Measurements from ENCODE around the gene MYH11. TPM values are rescaled to one million over a fixed set of nuclear protein-coding genes. Genes with fewer than 3 reads are reported as not detected.

Gene MYH11
- total and polyA plus RNA-seq, 2 of the 13 experiments (the other 11 are each of a cell fraction or from before 2014, with no cell fraction given), result not detected

GRCh38 chr16:15732416-15732815 is 124.4 kb downstream of the MYH11 start:
- no peaks in the 10 kb centered on the region for H3K79me2 ChIP-seq (ENCODE audit: insufficient read depth, low read length)
- no peak for DNase-seq (ENCODE audit: low spot score)
- TF ChIP-seq BHLHE40 (IDR thresholded peaks at IDR 0.05; ENCODE audit: low read length), result no peak
- TF ChIP-seq CREB1 (IDR thresholded peaks at IDR 0.05), result peak; percentile 71
- TF ChIP-seq CREB1 (CRISPR knock-in tag; IDR thresholded peaks at IDR 0.05), result no peak
- TF ChIP-seq NFE2L2 (IDR thresholded peaks at IDR 0.05; ENCODE audit: low read length), result peak; percentile 4; the same call in 1 of the 2 replicates
- in situ Hi-C loops (cut with HindIII; ENCODE audit: extremely low pct_ligation_motif_present, low pct_unique_long_range_greater_than_20kb), result no loop called here
- no peak for FAIRE-seq
- H3K4me3 ChIP-seq (replicated peaks in 1 of 3; ENCODE audit: insufficient read depth in 1 of 3, low read depth in 2 of 3, low read length in 3 of 3), result no peak overlapping the region
- H2AFZ ChIP-seq (ENCODE audit: low read length), result no peak overlapping the region
- H3K4me1 ChIP-seq (ENCODE audit: insufficient read depth, low read length), result no peaks in the 10 kb centered on the region
- no peaks in the 10 kb centered on the region for H3K9me3 ChIP-seq (ENCODE audit: low read length)
- intact Hi-C loops (cut with micrococcal nuclease; ENCODE audit: unreplicated experiment), result no loop called here
- H3K36me3 ChIP-seq (replicated peaks in 1 of 2; ENCODE audit: control insufficient read depth in 1 of 2, insufficient read depth in 2 of 2, low read length in 2 of 2), result no peaks in the 10 kb centered on the region
- WGBS (ENCODE audit: low lambda C conversion rate), result 62% methylated on average over 6 of the region's 6 CpGs
- H4K20me1 ChIP-seq (ENCODE audit: insufficient read depth, low read length), result no peaks in the 10 kb centered on the region
- H3K9ac ChIP-seq (ENCODE audit: insufficient read depth, low read depth, low read length), result no peak overlapping the region
- peaks cover 9 to 23% of the 10 kb centered on the region in 2 experiments; a peak in 4 of 5 replicates for H3K27me3 ChIP-seq (ENCODE audit: control insufficient read depth in 1 of 2, insufficient read depth in 2 of 2, low read length in 2 of 2)
- H3K27ac ChIP-seq (ENCODE audit: extremely low read length, insufficient read depth, low read length), result no peak overlapping the region
- ChIA-PET CTCF (ENCODE audit: low intra/inter-chr PET ratio, low total read pairs) (no interaction called here), POLR2A (no interaction called here)
- no peak for ATAC-seq
- H3K4me2 ChIP-seq (ENCODE audit: low read depth, low read length), result no peak overlapping the region
- no TSS peak for BruUV-seq (replicated peaks)

- Histone ChIP-seq H3K27ac (ENCODE audit: extremely low read length, insufficient read depth, low read length) (no peak overlapping the region), H3K79me2 (ENCODE audit: insufficient read depth, low read length) (no peaks in the 10 kb centered on the region), H3K4me2 (ENCODE audit: low read depth, low read length) (no peak overlapping the region), H3K27me3 (ENCODE audit: control insufficient read depth in 1 of 2, insufficient read depth in 2 of 2, low read length in 2 of 2) (no peaks in the 10 kb centered on the region), H3K9me3 (ENCODE audit: low read length) (no peaks in the 10 kb centered on the region), H2AFZ (ENCODE audit: low read length) (no peak overlapping the region), H3K9ac (ENCODE audit: insufficient read depth, low read depth, low read length) (no peak overlapping the region), H3K4me1 (ENCODE audit: insufficient read depth, low read length) (no peaks in the 10 kb centered on the region), H4K20me1 (ENCODE audit: insufficient read depth, low read length) (no peaks in the 10 kb centered on the region), H3K4me3 (replicated peaks in 1 of 3; ENCODE audit: insufficient read depth in 1 of 3, low read depth in 2 of 3, low read length in 3 of 3) (no peak overlapping the region), H3K36me3 (replicated peaks in 1 of 2; ENCODE audit: control insufficient read depth in 1 of 2, insufficient read depth in 2 of 2, low read length in 2 of 2) (peaks cover 8 to 13% of the 10 kb centered on the region in 2 experiments; a peak in 3 of 5 replicates)
- TF ChIP-seq SCMH1 (CRISPR knock-in tag; IDR thresholded peaks at IDR 0.05; ENCODE audit: borderline replicate concordance), result no peak
- TF ChIP-seq MXD4 (CRISPR knock-in tag; IDR thresholded peaks at IDR 0.05), result no peak
- TF ChIP-seq ZNF33B (CRISPR knock-in tag; IDR thresholded peaks at IDR 0.05), result no peak
- TF ChIP-seq ZFY (CRISPR knock-in tag; IDR thresholded peaks at IDR 0.05), result no peak
- no peak for TF ChIP-seq ZBTB7A (CRISPR knock-in tag; IDR thresholded peaks at IDR 0.05)
- DNase-seq (ENCODE audit: low spot score) (no peak), ATAC-seq (no peak; the same call in 2 of the 3 replicates), FAIRE-seq (no peak)
- intact Hi-C loops (cut with micrococcal nuclease; ENCODE audit: unreplicated experiment) (no loop called here), in situ Hi-C loops (cut with HindIII; ENCODE audit: extremely low pct_ligation_motif_present, low pct_unique_long_range_greater_than_20kb) (no loop called here)
- 75% methylated on average over 6 of the region's 7 CpGs for WGBS (ENCODE audit: low lambda C conversion rate)
- ChIA-PET CTCF (ENCODE audit: low intra/inter-chr PET ratio, low total read pairs) (no interaction called here), POLR2A (no interaction called here)
- BruUV-seq (replicated peaks), result no TSS peak
These were observed 127.7 kb downstream of the MYH11 start for GRCh38 chr16:15729152-15729551.

Measured in HepG2 (cell line).